Non-pigmented ciliary epithelial cell (primary cell): Measurements from ENCODE around the gene IFNK.

Experiments
- DNase-seq: peaks from one replicate; pipeline ENCODE4 v3.0.0-alpha.2; 2010; ENCODE audit warnings: low read depth

The IFNK gene

DNA sequence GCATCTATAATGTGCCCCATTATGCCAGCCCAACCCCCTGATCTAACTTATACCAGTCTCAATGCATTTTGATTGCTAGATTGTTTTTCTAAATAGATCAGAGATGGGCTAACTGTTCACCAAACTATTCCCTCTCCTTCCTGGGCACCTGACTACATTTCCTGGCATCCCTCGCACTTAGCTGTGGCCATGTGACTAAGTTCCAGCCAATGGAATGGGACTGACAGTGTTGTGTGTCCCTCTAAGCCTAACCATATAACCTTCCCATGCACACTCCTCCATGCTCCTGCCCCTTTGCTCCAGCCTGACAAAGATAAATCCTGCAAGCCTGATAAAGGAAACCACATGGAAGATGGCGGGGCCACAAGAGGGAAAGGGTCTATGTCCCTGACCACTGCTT is 12.3 kb upstream of the IFNK start:
- no peak for DNase-seq

DNA sequence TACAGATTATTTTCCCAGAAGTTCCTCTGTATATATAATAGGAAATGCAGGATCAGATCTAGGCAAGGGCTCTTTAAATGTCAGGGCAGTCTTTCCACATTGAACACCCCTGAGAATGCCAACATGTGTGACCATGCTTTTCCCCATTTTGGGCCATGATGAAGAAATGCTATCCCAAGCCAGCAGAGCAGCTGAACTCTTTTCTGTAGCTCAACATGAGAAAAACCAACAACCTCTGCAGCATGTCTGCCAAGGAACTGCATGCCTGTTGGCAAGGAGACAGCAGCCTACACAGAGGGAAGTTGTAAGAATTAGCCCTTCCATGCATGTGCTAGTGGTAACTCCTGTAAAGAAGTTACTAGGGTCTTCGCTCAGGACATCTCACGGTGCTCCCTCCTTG is 9.5 kb upstream of the IFNK start:
- DNase-seq = no peak

- no peak for DNase-seq
Measured at GRCh38 chr9:27518006-27518405, 6.1 kb upstream of the IFNK start.

DNA sequence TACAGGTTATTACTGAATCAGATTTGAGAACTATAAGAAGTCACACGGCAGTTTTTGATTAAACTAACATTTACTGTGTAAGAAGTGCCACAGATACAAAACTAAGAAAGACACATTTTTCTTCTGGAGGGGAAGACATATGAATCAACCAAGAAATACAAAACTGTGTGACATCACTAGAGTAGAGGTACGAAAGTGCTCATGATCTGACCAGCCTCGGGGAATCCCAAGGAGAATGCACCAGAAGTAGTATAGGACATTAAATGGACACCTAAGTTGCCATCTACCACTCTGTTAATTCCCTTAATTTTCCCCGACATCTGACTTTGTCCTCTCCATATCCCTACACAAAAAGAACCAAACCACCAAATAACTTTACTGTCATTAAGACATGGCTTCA is 5.3 kb upstream of the IFNK start:
- no peak for DNase-seq

- no peak for DNase-seq
Measured at GRCh38 chr9:27519466-27520465, 4.3 kb upstream of the IFNK start.

DNA sequence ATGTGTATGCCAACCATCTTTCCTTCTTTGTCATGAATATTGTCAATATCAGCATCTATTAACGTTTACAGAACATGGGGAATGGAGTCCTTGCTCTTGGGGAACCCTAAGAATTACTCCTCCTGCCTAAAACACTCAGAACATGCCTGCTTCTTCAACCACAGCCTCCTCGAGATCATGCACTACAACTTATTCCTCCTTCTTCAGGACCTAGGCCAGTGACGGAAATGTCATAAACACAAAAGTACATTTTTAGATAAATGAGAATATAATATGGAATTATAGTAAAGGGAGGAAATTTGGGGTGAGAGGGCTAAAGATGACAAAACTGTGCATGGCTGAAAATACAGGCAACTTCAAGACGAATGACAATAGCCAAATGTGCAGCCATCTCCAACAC is 3.1 kb upstream of the IFNK start:
- no peak for DNase-seq

GRCh38 chr9:27523141-27523540 is 949 bp upstream of the IFNK start:
- no peak for DNase-seq

DNA sequence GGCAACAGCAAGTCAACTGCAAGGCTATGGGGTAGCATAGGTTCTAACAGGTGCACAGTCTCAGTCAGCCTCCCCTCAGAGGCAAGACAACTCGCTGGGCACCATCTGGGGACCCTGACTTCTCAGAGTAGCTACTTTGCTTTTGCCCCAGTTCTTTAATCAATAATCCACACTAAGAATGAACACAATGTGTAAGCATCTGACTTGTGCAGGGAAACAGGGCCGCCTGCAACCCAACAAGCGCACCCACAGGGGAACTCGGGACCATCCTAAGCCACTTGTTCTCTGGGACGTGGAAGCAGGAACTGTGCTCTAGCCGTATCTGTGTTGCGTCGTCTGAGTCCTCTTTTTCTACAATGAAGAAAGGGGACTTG is 3.6 kb downstream of the IFNK start:
- no peak for DNase-seq

GRCh38 chr9:27528076-27528885 is 4.2 kb downstream of the IFNK start:
- no peak for DNase-seq

DNA sequence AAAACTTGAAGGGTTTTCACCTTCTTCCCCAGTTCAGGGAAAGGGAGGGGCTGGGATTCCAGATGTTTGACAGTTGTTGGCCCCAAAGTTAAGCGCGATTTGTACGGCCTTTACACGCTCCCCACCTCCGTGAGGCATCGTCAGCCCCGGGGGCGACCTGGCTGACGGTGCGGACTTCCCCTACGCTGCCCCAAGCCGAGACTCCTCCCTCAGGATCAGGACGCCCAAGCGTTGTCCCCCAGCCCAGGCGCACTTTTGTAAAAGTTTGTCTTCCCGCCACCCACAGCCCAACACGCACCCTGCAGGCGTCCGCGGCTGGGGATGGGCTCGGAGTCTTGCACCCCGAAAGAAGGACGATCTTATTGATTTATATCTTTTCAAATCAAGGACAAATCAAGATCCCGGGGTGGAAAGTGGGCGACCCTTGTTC is 4.8 kb downstream of the IFNK start:
- DNase-seq = no peak

DNA sequence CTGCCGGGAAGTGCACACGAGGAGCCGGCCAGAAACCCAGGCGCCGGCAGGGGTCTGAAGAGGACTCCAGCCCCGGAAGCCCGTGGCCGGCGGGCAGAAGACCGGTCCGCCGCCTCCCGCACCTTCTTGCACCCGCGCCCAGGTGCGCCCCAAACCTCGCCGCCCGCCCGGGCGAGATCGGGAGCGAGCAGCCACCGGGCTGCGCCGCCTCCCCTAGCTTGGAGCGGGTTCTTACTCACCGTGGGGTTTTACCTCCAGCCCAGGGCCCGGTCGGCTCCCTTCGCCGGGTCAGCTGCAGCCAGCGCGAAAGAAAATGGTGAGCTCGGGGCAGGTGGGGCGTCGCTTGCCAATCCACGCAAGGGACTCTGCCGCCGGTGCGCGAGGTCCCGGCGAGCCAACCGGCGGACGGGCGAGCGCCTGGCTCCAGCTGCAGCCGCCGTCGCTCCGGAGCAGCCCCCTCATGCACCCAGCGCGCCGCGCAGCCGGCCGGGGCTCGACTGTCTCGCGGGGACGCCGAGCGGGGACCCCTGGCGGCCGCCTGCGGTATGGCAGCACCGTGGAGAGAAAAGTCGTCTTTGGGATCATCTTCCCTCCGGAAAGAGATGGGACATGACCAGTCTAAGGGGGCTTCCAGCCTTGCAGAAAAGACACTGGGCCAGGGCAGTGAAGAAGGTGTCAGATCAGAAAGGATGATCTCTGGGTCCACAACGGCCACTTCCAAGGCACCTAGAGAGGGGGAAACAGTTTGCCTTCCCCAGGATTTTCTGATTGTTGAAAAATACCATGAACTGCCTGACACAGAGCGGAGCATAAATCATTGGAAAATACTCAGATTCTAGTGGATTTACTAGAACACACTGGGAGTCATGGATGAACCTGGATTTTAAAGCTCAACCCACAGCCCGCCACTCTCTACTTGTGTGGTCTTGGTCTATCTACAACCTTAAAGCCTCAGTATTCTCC is 5.5 kb downstream of the IFNK start, which contains the start of gene MOB3B:
Gene MOB3B (minus strand): TSS at position 499 of the 963 bp plus-strand sequence. CDS start 74,264 bp downstream, outside the sequence.
- DNase-seq = no peak

DNA sequence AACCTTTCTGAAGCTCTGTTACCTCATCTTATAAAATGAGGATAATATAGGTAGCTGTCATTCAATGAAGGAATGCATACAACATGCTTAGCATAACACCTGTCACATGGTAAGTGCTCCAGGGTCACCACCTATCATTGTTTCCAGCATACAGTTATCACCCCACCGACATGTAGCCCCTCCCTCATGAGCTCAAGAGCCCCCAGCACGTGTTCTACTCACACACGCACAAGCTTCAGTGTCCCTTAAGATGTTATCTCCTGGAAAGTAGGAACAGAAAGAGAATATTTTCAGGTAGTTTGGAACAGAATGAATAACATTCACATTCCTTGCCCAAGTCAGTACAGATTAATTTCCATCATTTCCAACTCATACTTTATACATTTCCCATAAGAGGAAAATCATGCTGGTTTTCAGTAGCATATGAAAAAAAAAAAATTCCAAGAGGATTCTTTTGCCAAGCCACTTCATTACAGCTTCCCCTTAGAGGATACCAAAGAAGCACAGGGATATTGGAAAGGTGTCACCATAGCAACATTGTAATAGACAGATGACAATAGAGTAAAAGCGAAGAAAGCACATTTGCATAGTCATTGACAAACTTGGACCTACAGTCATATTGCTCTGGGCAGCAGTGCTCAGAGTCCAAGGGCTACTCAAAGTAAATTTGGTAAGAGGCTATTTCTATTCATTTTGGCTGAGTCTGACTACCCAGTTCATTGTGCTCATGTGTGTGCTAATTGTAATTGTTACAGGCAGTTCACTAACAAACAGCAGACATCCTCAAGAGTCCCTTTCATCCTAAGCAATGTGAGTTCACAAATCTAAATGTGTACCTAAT is 7.0 kb downstream of the IFNK start:
- DNase-seq = no peak

- DNase-seq = no peak
Measured at GRCh38 chr9:27532046-27532445, 8.0 kb downstream of the IFNK start.

- DNase-seq = no peak
Measured at GRCh38 chr9:27533311-27533710, 9.2 kb downstream of the IFNK start.

DNA sequence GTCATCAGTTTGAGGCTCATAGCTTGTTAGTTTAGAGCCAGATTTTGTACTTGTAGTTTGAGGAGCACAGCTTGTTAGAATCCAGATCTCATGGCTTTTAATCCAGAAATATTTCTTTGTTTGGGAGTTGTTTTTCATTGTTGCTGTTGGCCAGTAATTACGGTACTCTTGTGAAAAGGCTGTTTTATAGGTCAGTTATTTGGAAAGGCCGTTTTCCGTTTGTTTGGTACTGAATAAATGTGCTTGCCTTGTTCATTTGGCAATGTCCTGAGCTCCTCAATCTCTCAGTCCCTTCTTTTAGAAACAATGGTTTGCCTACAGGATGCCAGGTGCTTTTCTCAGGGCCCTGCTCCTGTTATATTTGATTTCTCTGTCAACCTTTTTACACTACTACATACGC is 10.0 kb downstream of the IFNK start:
- DNase-seq = no peak

DNA sequence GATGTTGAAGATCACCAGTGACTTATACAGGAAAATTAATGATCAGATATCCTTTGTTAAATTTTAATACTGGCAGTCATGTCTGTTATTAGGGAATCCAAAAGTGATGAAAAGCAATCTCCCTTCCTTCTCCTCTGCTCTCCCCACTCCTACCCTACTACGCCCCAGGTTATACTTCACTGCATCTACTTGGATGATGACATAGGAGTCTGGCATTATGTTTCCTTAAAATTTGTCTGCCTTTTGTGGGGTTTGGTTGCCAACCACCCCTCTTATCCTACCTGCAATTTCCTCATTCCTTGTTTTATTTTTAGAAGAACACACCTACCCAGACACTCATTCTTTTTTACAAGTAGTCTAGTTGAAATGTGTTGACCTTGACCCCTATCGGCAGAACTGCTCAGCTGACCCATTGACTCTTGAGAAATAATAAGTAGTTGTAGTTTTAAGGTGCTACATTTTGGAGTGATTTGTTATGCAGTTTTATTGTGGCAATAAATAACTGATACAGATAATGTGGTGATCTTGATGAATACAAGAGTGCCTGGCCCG is 10.6 kb downstream of the IFNK start:
- DNase-seq = no peak

- DNase-seq = no peak
Measured at GRCh38 chr9:27535701-27536118, 11.6 kb downstream of the IFNK start.

- no peak for DNase-seq
Measured at GRCh38 chr9:27536168-27536567, 12.1 kb downstream of the IFNK start.

GRCh38 chr9:27537027-27537435 is 12.9 kb downstream of the IFNK start:
- no peak for DNase-seq

DNA sequence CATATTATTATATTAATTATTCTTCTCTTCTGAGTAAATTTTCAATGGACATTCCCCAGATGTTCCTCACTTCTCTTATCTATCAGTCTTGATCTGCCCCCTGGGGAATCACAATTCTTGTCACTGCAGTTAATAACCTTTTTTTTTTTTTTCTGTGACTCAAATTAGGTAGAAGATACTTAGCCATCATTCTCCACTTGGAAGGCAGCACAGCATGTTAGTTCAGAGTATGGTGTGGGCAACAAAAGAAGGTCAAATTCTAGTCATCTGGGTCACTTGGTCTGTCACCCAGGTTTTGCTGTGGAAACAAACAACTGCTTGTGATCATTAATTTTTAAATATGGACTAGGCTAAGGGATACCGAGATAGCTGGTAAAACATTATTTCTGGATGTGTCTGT is 13.7 kb downstream of the IFNK start:
- no peak for DNase-seq
